ENCODE data around the gene CENPM.
A peak's percentile ranks its signal among the peaks of the same experiment; 100 is the strongest.
"Not testable (repeated sequence)": the region's sequence is repeated elsewhere in the genome, so short reads cannot be mapped to it uniquely, and the experiment has no call there.

CENPM gene

GRCh38 chr22:41964112-41964491 lies 17.1 kb upstream of the CENPM start:
- DNase-seq: no peak

- DNase-seq: no peak
Measured at GRCh38 chr22:41963453-41964111, 16.6 kb upstream of the CENPM start.

- DNase-seq: no peak
Measured at GRCh38 chr22:41957941-41958556, 11.1 kb upstream of the CENPM start.

GRCh38 chr22:41952713-41953112 lies 5.8 kb upstream of the CENPM start:
- DNase-seq: no peak

GRCh38 chr22:41951898-41952474 lies 5.0 kb upstream of the CENPM start, which contains the start of gene SMIM45:
Gene SMIM45 (plus strand): TSS chr22:41952150.
- DNase-seq: no peak

GRCh38 chr22:41949297-41949965 lies 2.5 kb upstream of the CENPM start:
- no peak for DNase-seq

- DNase-seq: not testable (repeated sequence)
Measured at GRCh38 chr22:41948928-41949296, 2.0 kb upstream of the CENPM start.

- DNase-seq: no peak
Measured at GRCh38 chr22:41948142-41948541, 1.2 kb upstream of the CENPM start.

- DNase-seq: no peak
Measured at GRCh38 chr22:41947424-41948080, 600 bp upstream of the CENPM start.

GRCh38 chr22:41943661-41944209 lies 3.2 kb downstream of the CENPM start:
- DNase-seq: no peak

- DNase-seq: peak; percentile 57
Measured at GRCh38 chr22:41940832-41941765, 5.9 kb downstream of the CENPM start.

- DNase-seq: no peak
Measured at GRCh38 chr22:41939981-41940831, 6.7 kb downstream of the CENPM start.

GRCh38 chr22:41936894-41937169 lies 10.1 kb downstream of the CENPM start:
- no peak for DNase-seq

- DNase-seq: no peak
Measured at GRCh38 chr22:41935509-41935908, 11.4 kb downstream of the CENPM start.

- DNase-seq: no peak
Measured at GRCh38 chr22:41935015-41935351, 12.0 kb downstream of the CENPM start.

GRCh38 chr22:41934284-41935014 lies 12.5 kb downstream of the CENPM start:
- no peak for DNase-seq

GRCh38 chr22:41933411-41934177 lies 13.4 kb downstream of the CENPM start:
- DNase-seq: no peak

GRCh38 chr22:41932353-41932752 lies 14.6 kb downstream of the CENPM start:
- no peak for DNase-seq

- no peak for DNase-seq
Measured at GRCh38 chr22:41931701-41932269, 15.2 kb downstream of the CENPM start.

Data from amniotic stem cell (primary cell).